T-cell (primary cell): Measurements from ENCODE around the gene PHF10. TPM values are rescaled to one million over a fixed set of nuclear protein-coding genes. Genes with fewer than 3 reads are reported as not detected.

Source experiments
- ATAC-seq, 4 experiments: fragments of 200-7000 bp in 3 of 4; fragments of 150-1000 bp in 1 of 4; cut with Tn5 transposase; replicated peaks in 1 of 4; 1 replicate in 3 of 4; 2 replicates in 1 of 4; pipeline ENCODE4 v1.10.0; 2021; ENCODE audit warnings: moderate library complexity in 3 of 4, mild to moderate bottlenecking in 2 of 4, moderate number of reproducible peaks in 1 of 4
- CTCF ChIA-PET, 2 donors: fragments of 300-600 bp; sonication (Branson Sonifier 250); formaldehyde crosslinking; loops; one replicate each; lab custom pipeline; 2022; ENCODE audit warnings: antibody characterized with exemption in 2 of 2; lab: Charles Lee
- POLR2A ChIA-PET, 2 donors: fragments of 300-600 bp; sonication (Branson Sonifier 250); formaldehyde crosslinking; loops; one replicate each; lab custom pipeline; 2022; ENCODE audit warnings: antibody characterized with exemption in 2 of 2; lab: Charles Lee
- DNase-seq, 35 experiments: peaks; one replicate each; pipeline versions ENCODE4 v3.0.0 to v3.0.0-alpha.2; 2013 to 2023
- H3K27ac ChIP-seq: one replicate; pipeline ENCODE4 v1.5.1; 2013; ENCODE audit warnings: low read length
- H3K27me3 ChIP-seq, 2 experiments: replicated peaks in 1 of 2; 1 replicate in 1 of 2; 2 replicates in 1 of 2; pipeline versions ENCODE4 v1.6.1 to v1.7.0; 2013; ENCODE audit warnings: low read length in 1 of 2, mixed read lengths in 1 of 2; ENCODE audit not compliant: control insufficient read depth in 2 of 2, insufficient read depth in 2 of 2; ENCODE audit errors: extremely low read depth in 1 of 2
- H3K36me3 ChIP-seq, 2 donors: 1 replicate in 1 of 2; 2 replicates in 1 of 2; pipeline versions ENCODE4 v1.6.1 to v1.7.0; 2013; ENCODE audit warnings: low read length in 1 of 2; ENCODE audit not compliant: control insufficient read depth in 2 of 2, insufficient read depth in 1 of 2; ENCODE audit errors: extremely low read depth in 1 of 2
- H3K4me1 ChIP-seq, 2 experiments: 1 replicate in 1 of 2; 2 replicates in 1 of 2; pipeline versions ENCODE4 v1.6.1 to v1.7.0; 2013; ENCODE audit warnings: low read length in 2 of 2, mixed read lengths in 1 of 2; ENCODE audit not compliant: insufficient read depth in 2 of 2, control insufficient read depth in 1 of 2; ENCODE audit errors: extremely low read depth in 1 of 2
- H3K4me3 ChIP-seq, 2 donors: 1 replicate in 1 of 2; 2 replicates in 1 of 2; pipeline versions ENCODE4 v1.5.1 to v1.7.0; 2013; ENCODE audit warnings: mild to moderate bottlenecking in 2 of 2, low read length in 1 of 2, moderate library complexity in 1 of 2; ENCODE audit not compliant: control insufficient read depth in 1 of 2; ENCODE audit errors: extremely low read depth in 1 of 2
- H3K9me3 ChIP-seq: 2 replicates; pipeline ENCODE4 v1.7.0; 2013
- H3K27ac Mint-ChIP-seq, 2 donors: one replicate each; pipeline ENCODE4 v1.8.0; 2020 to 2021; ENCODE audit warnings: mild to moderate bottlenecking in 2 of 2, mixed read lengths in 2 of 2
- H3K27me3 Mint-ChIP-seq, 2 donors: one replicate each; pipeline ENCODE4 v1.8.0; 2021 to 2022; ENCODE audit warnings: mixed read lengths in 2 of 2
- H3K36me3 Mint-ChIP-seq: one replicate; pipeline ENCODE4 v1.8.0; 2021; ENCODE audit warnings: mixed read lengths
- H3K4me1 Mint-ChIP-seq, 3 donors: one replicate each; pipeline ENCODE4 v1.8.0; 2020 to 2022; ENCODE audit warnings: mixed read lengths in 3 of 3, mild to moderate bottlenecking in 1 of 3
- H3K4me3 Mint-ChIP-seq, 3 donors: one replicate each; pipeline ENCODE4 v1.8.0; 2020 to 2022; ENCODE audit warnings: mild to moderate bottlenecking in 3 of 3, mixed read lengths in 3 of 3, moderate library complexity in 3 of 3
- H3K9me3 Mint-ChIP-seq, 3 donors: one replicate each; pipeline ENCODE4 v1.8.0; 2020 to 2022; ENCODE audit warnings: mixed read lengths in 3 of 3
- WGBS: methylation state at CpG from one replicate; pipeline ENCODE4 v1.1.5; 2013; ENCODE audit warnings: missing lambda C conversion rate; ENCODE audit not compliant: insufficient coverage; 5-methylcytosine and 5-hydroxymethylcytosine counted together
- total RNA-seq, 35 experiments: library from RNA in 6 of 35; stranded (reverse) in 6 of 35; fragments of 120-200 nt in 1 of 35; gene quantifications; one replicate each; pipeline versions ENCODE4 v1.2.1 to v1.2.4 and lab custom pipeline; 2013 to 2026

Gene PHF10
- total RNA-seq, 5 donors from 2014 or later (not counting 1 experiment from before 2014, with no cell fraction given), result 77.8 to 94.1 (median 85.5) TPM

DNA sequence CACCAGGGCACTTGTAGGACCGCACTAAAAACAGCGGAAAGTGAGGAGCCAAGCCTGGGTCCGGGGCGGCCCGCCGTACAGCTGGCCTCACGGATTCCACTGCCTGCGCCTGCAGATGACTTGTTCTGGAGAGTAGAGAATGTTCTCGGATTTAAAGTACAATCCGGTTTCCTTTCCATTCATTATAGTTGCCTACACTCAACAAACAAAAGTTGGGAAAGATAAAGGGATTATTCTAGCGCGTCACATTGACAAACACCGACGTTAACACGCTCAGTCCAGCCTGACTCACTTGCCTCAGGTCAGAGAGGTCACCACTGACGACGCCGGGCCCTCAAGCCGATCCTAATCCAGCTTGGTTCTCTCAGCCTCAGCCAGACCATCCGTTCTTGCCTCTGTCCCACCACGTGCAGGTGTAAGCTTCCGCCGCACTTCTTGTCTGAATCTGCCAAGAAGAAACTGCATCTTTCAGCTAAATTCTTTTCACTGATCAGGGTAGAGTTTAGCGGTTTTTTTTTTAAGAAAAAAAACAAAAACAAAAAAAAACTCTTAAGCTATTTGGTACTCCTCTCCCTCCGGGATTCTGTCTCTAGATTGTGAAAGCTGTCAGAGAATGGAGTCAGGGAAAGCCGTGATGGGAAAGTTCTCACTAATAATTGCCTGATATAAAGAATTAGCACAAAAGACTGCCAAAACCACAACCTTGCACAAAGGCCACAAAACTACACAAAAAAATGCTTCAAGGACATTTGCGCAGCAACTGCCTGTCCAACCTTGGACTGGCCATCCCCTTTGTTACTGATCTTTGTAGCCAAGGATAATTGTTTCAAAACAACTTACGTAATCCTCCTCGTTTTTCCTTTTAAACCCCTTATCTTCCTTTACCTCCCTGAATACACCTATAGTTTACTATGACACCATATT is 1.1 kb upstream of the PHF10 start:
- Mint-ChIP-seq H3K36me3 (peaks cover 1% of the 10 kb centered on the region), H3K4me3 (peak overlapping the region; percentile 79 to 86 (median 85)), H3K27ac (peak overlapping the region; percentile 82 to 93), H3K9me3 (no peaks in the 10 kb centered on the region), H3K4me1 (peaks cover 30 to 35% (median 33%) of the 10 kb centered on the region in 3 donors), H3K27me3 (no peaks in the 10 kb centered on the region)
- Histone ChIP-seq H3K27ac (peak overlapping the region; percentile 44), H3K4me3 (peak overlapping the region; percentile 55 to 61), H3K27me3 (no peaks in the 10 kb centered on the region), H3K9me3 (no peaks in the 10 kb centered on the region), H3K4me1 (peaks cover 5 to 17% of the 10 kb centered on the region in 2 experiments), H3K36me3 (no peaks in the 10 kb centered on the region)
- ChIA-PET CTCF (interaction anchor here (0.6 to 0.7 kb wide), 2 partner anchors 25 to 49 kb away, joined by 3 read pairs; no protein-coding TSS in a partner anchor), POLR2A (interaction anchor here (0.6 to 0.7 kb wide), 2 partner anchors 16 kb away, joined by 3 to 4 read pairs; no protein-coding TSS in a partner anchor)
- no peak for ATAC-seq
- DNase-seq, result peak in 10 of 35 experiments; percentile 2 to 24 (median 8)
- WGBS, result 42% methylated on average over 23 of the region's 29 CpGs

DNA sequence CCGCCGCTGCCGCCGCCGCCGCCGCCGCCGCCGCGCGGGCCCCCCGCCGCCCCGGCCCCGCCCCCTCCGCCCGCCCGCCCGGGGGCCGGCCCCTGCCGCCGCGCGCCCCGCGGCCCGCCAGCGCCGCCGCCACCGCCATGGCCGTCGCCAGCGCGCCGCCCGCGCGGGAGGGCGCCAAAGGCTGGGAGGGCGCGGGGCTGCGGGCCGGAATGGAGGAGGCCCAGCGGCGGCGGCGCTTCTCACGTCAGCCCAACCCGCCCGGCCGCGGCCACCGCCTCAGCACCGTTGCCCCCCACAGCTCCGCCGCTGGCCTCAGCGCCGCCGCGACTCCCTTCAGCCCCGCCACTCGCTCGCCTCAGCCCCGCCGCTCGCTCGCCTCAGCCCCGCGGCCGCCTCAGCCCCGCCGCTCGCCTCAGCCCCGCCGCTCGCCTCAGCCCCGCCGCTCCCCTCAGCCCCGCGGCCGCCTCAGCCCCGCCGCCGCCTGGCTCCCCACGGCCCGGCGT is 258 bp downstream of the PHF10 start:
- peaks cover 5 to 17% of the 10 kb centered on the region in 2 experiments for H3K4me1 ChIP-seq
- ATAC-seq (peak; percentile 50 to 66 (median 54)), DNase-seq (peak in 29 of 35 experiments; percentile 4 to 75 (median 22))
- Mint-ChIP-seq H3K4me1 (peaks cover 43 to 47% (median 45%) of the 10 kb centered on the region in 3 donors), H3K27me3 (no peaks in the 10 kb centered on the region), H3K9me3 (no peaks in the 10 kb centered on the region), H3K36me3 (peaks cover 5% of the 10 kb centered on the region), H3K27ac (no peak overlapping the region), H3K4me3 (peak overlapping the region; percentile 64 to 79 (median 69))
- POLR2A ChIA-PET, result interaction anchor here in 1 of 2 donors (0.5 to 0.6 kb wide), 2 partner anchors 17 to 21 kb away, joined by 3 to 4 read pairs; no protein-coding TSS in a partner anchor
- H3K36me3 ChIP-seq, result no peaks in the 10 kb centered on the region
- CTCF ChIA-PET, result interaction anchor here in 1 of 2 donors (1.4 kb wide), 1 partner anchor 22 kb away, joined by 4 read pairs; the partner anchor contains the start of genes C6orf120 and WDR27
- H3K27me3 ChIP-seq, result no peaks in the 10 kb centered on the region
- no peak overlapping the region for H3K4me3 ChIP-seq
- WGBS, result under 1% methylated on average over 57 of the region's 89 CpGs
- no peaks in the 10 kb centered on the region for H3K9me3 ChIP-seq
- no peak overlapping the region for H3K27ac ChIP-seq

DNA sequence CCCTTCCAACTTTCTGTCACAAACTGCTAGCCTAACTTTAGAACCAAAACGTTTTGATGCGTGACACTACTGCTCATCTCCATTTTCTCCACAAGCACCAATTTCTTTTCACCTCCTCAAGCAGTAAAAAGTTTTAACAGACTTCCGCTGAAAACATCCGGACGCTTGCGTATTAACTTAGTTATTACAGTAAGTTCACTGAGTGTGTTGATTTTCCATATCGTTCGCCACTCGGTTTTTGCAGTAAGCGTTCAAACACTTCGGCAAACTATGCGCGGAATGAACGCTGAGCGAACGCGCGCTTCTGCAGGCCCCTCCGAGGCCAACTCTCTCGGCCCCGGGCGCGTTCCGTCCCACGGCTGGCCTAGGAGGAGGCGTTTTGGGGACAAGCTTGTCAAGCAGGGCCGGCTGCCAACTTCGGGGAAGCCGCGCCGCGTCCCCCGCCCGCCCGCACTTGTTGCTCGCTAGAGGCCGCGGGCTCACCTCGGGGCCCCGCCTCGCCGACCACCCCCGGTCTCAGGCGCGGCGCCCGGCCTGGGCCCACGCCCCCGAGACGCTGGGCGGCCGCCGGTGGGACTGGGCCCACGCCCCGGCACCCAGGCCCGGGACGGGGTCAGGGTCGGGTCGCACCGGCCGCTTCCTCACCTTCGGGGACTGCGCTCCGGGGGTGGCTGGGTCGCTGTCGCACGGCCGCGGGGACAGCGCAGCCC is 945 bp downstream of the PHF10 start:
- POLR2A ChIA-PET, result interaction anchor here (0.5 to 2.2 kb wide), 5 partner anchors 18 to 510 kb away, joined by 3 to 22 read pairs (median 4); partner anchors contain the start of genes C6orf120 (in 1 of the 2) and WDR27 (in 1 of the 2)
- Mint-ChIP-seq H3K27me3 (no peaks in the 10 kb centered on the region), H3K27ac (peak overlapping the region; percentile 95 to 96), H3K4me3 (peak overlapping the region; percentile 93 to 96 (median 93)), H3K36me3 (peaks cover 5% of the 10 kb centered on the region), H3K4me1 (peaks cover 46 to 50% (median 49%) of the 10 kb centered on the region in 3 donors), H3K9me3 (no peaks in the 10 kb centered on the region)
- ATAC-seq, result peak; percentile 37 to 42 (median 40)
- Histone ChIP-seq H3K27me3 (no peaks in the 10 kb centered on the region), H3K9me3 (no peaks in the 10 kb centered on the region), H3K4me3 (peak overlapping the region; percentile 83 to 94), H3K36me3 (no peaks in the 10 kb centered on the region), H3K4me1 (peaks cover 5 to 19% of the 10 kb centered on the region in 2 experiments), H3K27ac (peak overlapping the region; percentile 86)
- peak; percentile 42 to 78 (median 62) for DNase-seq
- WGBS, result under 1% methylated on average over 66 of the region's 70 CpGs
- CTCF ChIA-PET, result interaction anchor here in 1 of 2 donors (0.7 to 1.4 kb wide), 2 partner anchors 7 to 21 kb away, joined by 3 to 4 read pairs; partner anchors contain the start of genes C6orf120 and WDR27

- Histone ChIP-seq H3K4me3 (peak overlapping the region; percentile 83 to 94), H3K36me3 (peaks cover 0 to 2% of the 10 kb centered on the region in 2 donors), H3K27ac (peak overlapping the region; percentile 86), H3K9me3 (no peaks in the 10 kb centered on the region), H3K4me1 (peaks cover 5 to 21% of the 10 kb centered on the region in 2 experiments), H3K27me3 (no peaks in the 10 kb centered on the region)
- ChIA-PET CTCF (interaction anchor here (0.7 to 1.7 kb wide), 9 partner anchors 8 to 509 kb away, joined by 3 to 5 read pairs (median 4); partner anchors contain the start of genes C6orf120 (in 1 of the 2) and WDR27 (in 1 of the 2)), POLR2A (interaction anchor here (0.6 to 2.2 kb wide), 9 partner anchors 8 to 509 kb away, joined by 3 to 22 read pairs (median 4); partner anchors contain the start of genes C6orf120 (in 1 of the 2) and WDR27 (in 1 of the 2))
- Mint-ChIP-seq H3K9me3 (no peaks in the 10 kb centered on the region), H3K27ac (peak overlapping the region; percentile 95 to 96), H3K36me3 (peaks cover 5% of the 10 kb centered on the region), H3K4me3 (peak overlapping the region; percentile 93 to 96 (median 93)), H3K27me3 (no peaks in the 10 kb centered on the region), H3K4me1 (peaks cover 51 to 58% (median 52%) of the 10 kb centered on the region in 3 donors)
- DNase-seq (peak; percentile 11 to 68 (median 43)), ATAC-seq (peak; percentile 21 to 50 (median 32))
- 1% methylated on average over 19 of the region's 22 CpGs for WGBS
These were observed 1.7 kb downstream of the PHF10 start for GRCh38 chr6:169722362-169723199.

GRCh38 chr6:169720207-169720855 is 4.0 kb downstream of the PHF10 start:
- H3K36me3 ChIP-seq, result peaks cover 0 to 16% of the 10 kb centered on the region in 2 donors
- H3K9me3 ChIP-seq, result no peaks in the 10 kb centered on the region
- DNase-seq (no peak), ATAC-seq (no peak)
- peak overlapping the region in 2 of 3 donors; percentile 3 to 11 for H3K4me3 Mint-ChIP-seq
- peak overlapping the region; percentile 26 for H3K27ac ChIP-seq
- H3K27me3 ChIP-seq, result no peaks in the 10 kb centered on the region
- H3K4me1 Mint-ChIP-seq, result peaks cover 47 to 58% (median 54%) of the 10 kb centered on the region in 3 donors
- ChIA-PET CTCF (interaction anchor here in 1 of 2 donors (0.7 to 1.2 kb wide), 2 partner anchors 10 to 14 kb away, joined by 5 to 6 read pairs; no protein-coding TSS in a partner anchor), POLR2A (no interaction called here)
- H3K27me3 Mint-ChIP-seq, result no peaks in the 10 kb centered on the region
- H3K9me3 Mint-ChIP-seq, result no peaks in the 10 kb centered on the region
- H3K27ac Mint-ChIP-seq, result peak overlapping the region; percentile 21 to 82
- peaks cover 22% of the 10 kb centered on the region for H3K36me3 Mint-ChIP-seq
- peaks cover 5 to 20% of the 10 kb centered on the region in 2 experiments for H3K4me1 ChIP-seq
- H3K4me3 ChIP-seq, result no peak overlapping the region
- WGBS, result 100% methylated on average over 3 of the region's 3 CpGs
